Measurements from ENCODE around the gene ZFP92.
"Not testable (repeated sequence)": the region's sequence is repeated elsewhere in the genome, so short reads cannot be mapped to it uniquely, and the experiment has no call there.

The ZFP92 gene

GRCh38 chrX:153377727-153378126 is 33.5 kb upstream of the ZFP92 start:
- H3K9ac ChIP-seq (ENCODE audit: low read length): no peak overlapping the region
- no peak for DNase-seq (ENCODE audit: low read depth)
- peaks cover 7% of the 10 kb centered on the region for H3K4me1 ChIP-seq (ENCODE audit: control insufficient read depth, insufficient read depth, low read length)
- H3K36me3 ChIP-seq (ENCODE audit: control insufficient read depth, insufficient read depth, low read length, severe bottlenecking): no peaks in the 10 kb centered on the region
- H3K27me3 ChIP-seq (replicated peaks; ENCODE audit: control insufficient read depth, insufficient read depth, low read length): no peaks in the 10 kb centered on the region
- no peak overlapping the region for H3K4me3 ChIP-seq (ENCODE audit: low read length)
- peaks cover 4% of the 10 kb centered on the region for H3K9me3 ChIP-seq (ENCODE audit: control insufficient read depth, low read length)

GRCh38 chrX:153378607-153379006 is 32.7 kb upstream of the ZFP92 start:
- DNase-seq (ENCODE audit: low read depth): no peak
- Histone ChIP-seq H3K27me3 (replicated peaks; ENCODE audit: control insufficient read depth, insufficient read depth, low read length) (no peaks in the 10 kb centered on the region), H3K9ac (ENCODE audit: low read length) (no peak overlapping the region), H3K4me3 (ENCODE audit: low read length) (no peak overlapping the region), H3K9me3 (ENCODE audit: control insufficient read depth, low read length) (peaks cover 4% of the 10 kb centered on the region), H3K36me3 (ENCODE audit: control insufficient read depth, insufficient read depth, low read length, severe bottlenecking) (no peaks in the 10 kb centered on the region), H3K4me1 (ENCODE audit: control insufficient read depth, insufficient read depth, low read length) (peaks cover 7% of the 10 kb centered on the region)

- no peaks in the 10 kb centered on the region for H3K36me3 ChIP-seq (ENCODE audit: control insufficient read depth, insufficient read depth, low read length, severe bottlenecking)
- no peaks in the 10 kb centered on the region for H3K27me3 ChIP-seq (replicated peaks; ENCODE audit: control insufficient read depth, insufficient read depth, low read length)
- no peak overlapping the region for H3K4me3 ChIP-seq (ENCODE audit: low read length)
- peaks cover 4% of the 10 kb centered on the region for H3K9me3 ChIP-seq (ENCODE audit: control insufficient read depth, low read length)
- H3K4me1 ChIP-seq (ENCODE audit: control insufficient read depth, insufficient read depth, low read length): peaks cover 7% of the 10 kb centered on the region
- no peak for DNase-seq (ENCODE audit: low read depth)
- H3K9ac ChIP-seq (ENCODE audit: low read length): no peak overlapping the region
Observed at GRCh38 chrX:153379508-153379907, 31.8 kb upstream of the ZFP92 start.

- Histone ChIP-seq H3K27me3 (replicated peaks; ENCODE audit: control insufficient read depth, insufficient read depth, low read length) (no peaks in the 10 kb centered on the region), H3K9ac (ENCODE audit: low read length) (no peak overlapping the region), H3K9me3 (ENCODE audit: control insufficient read depth, low read length) (peaks cover 4% of the 10 kb centered on the region), H3K36me3 (ENCODE audit: control insufficient read depth, insufficient read depth, low read length, severe bottlenecking) (no peaks in the 10 kb centered on the region), H3K4me3 (ENCODE audit: low read length) (no peak overlapping the region), H3K4me1 (ENCODE audit: control insufficient read depth, insufficient read depth, low read length) (peaks cover 7% of the 10 kb centered on the region)
- DNase-seq (ENCODE audit: low read depth): no peak
Observed at GRCh38 chrX:153379971-153380581, 31.2 kb upstream of the ZFP92 start.

- peaks cover 7% of the 10 kb centered on the region for H3K4me1 ChIP-seq (ENCODE audit: control insufficient read depth, insufficient read depth, low read length)
- no peak for DNase-seq (ENCODE audit: low read depth)
- H3K4me3 ChIP-seq (ENCODE audit: low read length): no peak overlapping the region
- H3K27me3 ChIP-seq (replicated peaks; ENCODE audit: control insufficient read depth, insufficient read depth, low read length): no peaks in the 10 kb centered on the region
- H3K9ac ChIP-seq (ENCODE audit: low read length): no peak overlapping the region
- peaks cover 4% of the 10 kb centered on the region for H3K9me3 ChIP-seq (ENCODE audit: control insufficient read depth, low read length)
- H3K36me3 ChIP-seq (ENCODE audit: control insufficient read depth, insufficient read depth, low read length, severe bottlenecking): no peaks in the 10 kb centered on the region
Observed at GRCh38 chrX:153380691-153381090, 30.6 kb upstream of the ZFP92 start.

GRCh38 chrX:153381684-153382532 is 29.4 kb upstream of the ZFP92 start:
- peak overlapping the region; percentile 45 for H3K4me3 ChIP-seq (ENCODE audit: low read length)
- H3K27me3 ChIP-seq (replicated peaks; ENCODE audit: control insufficient read depth, insufficient read depth, low read length): peaks cover 5% of the 10 kb centered on the region
- DNase-seq (ENCODE audit: low read depth): peak; percentile 86
- H3K9ac ChIP-seq (ENCODE audit: low read length): peak overlapping the region; percentile 46
- H3K9me3 ChIP-seq (ENCODE audit: control insufficient read depth, low read length): peaks cover 4% of the 10 kb centered on the region
- peaks cover 7% of the 10 kb centered on the region for H3K4me1 ChIP-seq (ENCODE audit: control insufficient read depth, insufficient read depth, low read length)
- H3K36me3 ChIP-seq (ENCODE audit: control insufficient read depth, insufficient read depth, low read length, severe bottlenecking): no peaks in the 10 kb centered on the region

GRCh38 chrX:153382563-153383482 is 28.4 kb upstream of the ZFP92 start:
- no peak overlapping the region for H3K4me3 ChIP-seq (ENCODE audit: low read length)
- DNase-seq (ENCODE audit: low read depth): no peak
- H3K27me3 ChIP-seq (replicated peaks; ENCODE audit: control insufficient read depth, insufficient read depth, low read length): peaks cover 8% of the 10 kb centered on the region
- no peaks in the 10 kb centered on the region for H3K9me3 ChIP-seq (ENCODE audit: control insufficient read depth, low read length)
- no peak overlapping the region for H3K9ac ChIP-seq (ENCODE audit: low read length)
- no peaks in the 10 kb centered on the region for H3K36me3 ChIP-seq (ENCODE audit: control insufficient read depth, insufficient read depth, low read length, severe bottlenecking)
- peaks cover 7% of the 10 kb centered on the region for H3K4me1 ChIP-seq (ENCODE audit: control insufficient read depth, insufficient read depth, low read length)

- Histone ChIP-seq H3K9me3 (ENCODE audit: control insufficient read depth, low read length) (no peaks in the 10 kb centered on the region), H3K9ac (ENCODE audit: low read length) (no peak overlapping the region), H3K27me3 (replicated peaks; ENCODE audit: control insufficient read depth, insufficient read depth, low read length) (peaks cover 8% of the 10 kb centered on the region), H3K36me3 (ENCODE audit: control insufficient read depth, insufficient read depth, low read length, severe bottlenecking) (no peaks in the 10 kb centered on the region), H3K4me1 (ENCODE audit: control insufficient read depth, insufficient read depth, low read length) (peaks cover 7% of the 10 kb centered on the region), H3K4me3 (ENCODE audit: low read length) (no peak overlapping the region)
- DNase-seq (ENCODE audit: low read depth): no peak
Observed at GRCh38 chrX:153384390-153384789, 26.9 kb upstream of the ZFP92 start.

GRCh38 chrX:153384973-153385372 is 26.3 kb upstream of the ZFP92 start:
- not testable (repeated sequence) for H3K9ac ChIP-seq (ENCODE audit: low read length); H3K27me3 ChIP-seq (replicated peaks; ENCODE audit: control insufficient read depth, insufficient read depth, low read length); H3K4me1 ChIP-seq (ENCODE audit: control insufficient read depth, insufficient read depth, low read length); H3K4me3 ChIP-seq (ENCODE audit: low read length); DNase-seq (ENCODE audit: low read depth); H3K9me3 ChIP-seq (ENCODE audit: control insufficient read depth, low read length); H3K36me3 ChIP-seq (ENCODE audit: control insufficient read depth, insufficient read depth, low read length, severe bottlenecking)

GRCh38 chrX:153386097-153386496 is 25.2 kb upstream of the ZFP92 start:
- H3K9ac ChIP-seq (ENCODE audit: low read length): no peak overlapping the region
- H3K9me3 ChIP-seq (ENCODE audit: control insufficient read depth, low read length): no peaks in the 10 kb centered on the region
- H3K27me3 ChIP-seq (replicated peaks; ENCODE audit: control insufficient read depth, insufficient read depth, low read length): peaks cover 8% of the 10 kb centered on the region
- H3K4me3 ChIP-seq (ENCODE audit: low read length): no peak overlapping the region
- no peaks in the 10 kb centered on the region for H3K36me3 ChIP-seq (ENCODE audit: control insufficient read depth, insufficient read depth, low read length, severe bottlenecking)
- DNase-seq (ENCODE audit: low read depth): no peak
- H3K4me1 ChIP-seq (ENCODE audit: control insufficient read depth, insufficient read depth, low read length): peaks cover 7% of the 10 kb centered on the region

- H3K9ac ChIP-seq (ENCODE audit: low read length): no peak overlapping the region
- H3K27me3 ChIP-seq (replicated peaks; ENCODE audit: control insufficient read depth, insufficient read depth, low read length): peaks cover 8% of the 10 kb centered on the region
- no peaks in the 10 kb centered on the region for H3K4me1 ChIP-seq (ENCODE audit: control insufficient read depth, insufficient read depth, low read length)
- H3K4me3 ChIP-seq (ENCODE audit: low read length): no peak overlapping the region
- H3K9me3 ChIP-seq (ENCODE audit: control insufficient read depth, low read length): no peaks in the 10 kb centered on the region
- no peaks in the 10 kb centered on the region for H3K36me3 ChIP-seq (ENCODE audit: control insufficient read depth, insufficient read depth, low read length, severe bottlenecking)
- no peak for DNase-seq (ENCODE audit: low read depth)
Observed at GRCh38 chrX:153387345-153387744, 23.9 kb upstream of the ZFP92 start.

Measured in adipocyte (in vitro differentiated cells).